ENCODE data around the gene UBASH3B.

- no peak for TF ChIP-seq CTCF (IDR thresholded peaks at IDR 0.05)
- no peak for TF ChIP-seq EP300 (IDR thresholded peaks at IDR 0.05)
- no peak for TF ChIP-seq POLR2A (IDR thresholded peaks at IDR 0.05)
Measured at GRCh38 chr11:122714484-122714883, 59.0 kb downstream of the UBASH3B start.
